GM12875 (cell line): Measurements from ENCODE around the gene SAMD7.

Experiments
- H3K4me3 ChIP-seq: one replicate; pipeline ENCODE4 v1.5.1; 2011; ENCODE audit warnings: low read depth, low read length, control low read depth
- CTCF ChIP-seq: IDR thresholded peaks from 2 replicates; pipeline ENCODE4 v1.5.1; 2011; ENCODE audit warnings: low read depth, mild to moderate bottlenecking, control low read depth, inconsistent platforms, low read length, moderate library complexity, borderline replicate concordance; ENCODE audit not compliant: insufficient read depth

The SAMD7 gene

GRCh38 chr3:169930843-169931242, 19.5 kb downstream of the SAMD7 start:
- H3K4me3 ChIP-seq = no peak overlapping the region
- no peak for TF ChIP-seq CTCF

GRCh38 chr3:169931747-169932520, 20.6 kb downstream of the SAMD7 start:
- TF ChIP-seq CTCF = no peak
- H3K4me3 ChIP-seq = peak overlapping the region; percentile 22

GRCh38 chr3:169939320-169939719, 27.9 kb downstream of the SAMD7 start:
- H3K4me3 ChIP-seq = no peak overlapping the region
- no peak for TF ChIP-seq CTCF

DNA sequence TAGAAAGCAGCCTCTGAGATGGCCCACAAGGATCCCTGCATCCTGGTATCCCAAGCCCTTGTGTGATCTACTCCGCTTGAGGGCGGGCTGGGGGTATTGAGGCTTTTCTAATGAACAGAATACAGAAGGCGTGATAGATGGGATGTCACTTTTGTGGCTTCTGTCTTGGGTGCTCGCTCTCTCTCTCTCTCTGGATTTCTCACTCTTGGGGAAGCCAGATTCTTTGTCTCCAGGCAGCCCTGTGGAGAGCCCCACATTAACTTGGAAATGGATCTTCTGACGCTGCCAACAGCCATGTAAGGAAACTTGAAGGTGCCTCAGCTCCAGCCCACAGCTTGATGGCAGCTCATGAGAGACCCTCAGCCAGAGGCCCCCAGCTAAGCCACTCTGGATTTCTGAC, 28.4 kb downstream of the SAMD7 start:
- TF ChIP-seq CTCF = no peak
- no peak overlapping the region for H3K4me3 ChIP-seq

DNA sequence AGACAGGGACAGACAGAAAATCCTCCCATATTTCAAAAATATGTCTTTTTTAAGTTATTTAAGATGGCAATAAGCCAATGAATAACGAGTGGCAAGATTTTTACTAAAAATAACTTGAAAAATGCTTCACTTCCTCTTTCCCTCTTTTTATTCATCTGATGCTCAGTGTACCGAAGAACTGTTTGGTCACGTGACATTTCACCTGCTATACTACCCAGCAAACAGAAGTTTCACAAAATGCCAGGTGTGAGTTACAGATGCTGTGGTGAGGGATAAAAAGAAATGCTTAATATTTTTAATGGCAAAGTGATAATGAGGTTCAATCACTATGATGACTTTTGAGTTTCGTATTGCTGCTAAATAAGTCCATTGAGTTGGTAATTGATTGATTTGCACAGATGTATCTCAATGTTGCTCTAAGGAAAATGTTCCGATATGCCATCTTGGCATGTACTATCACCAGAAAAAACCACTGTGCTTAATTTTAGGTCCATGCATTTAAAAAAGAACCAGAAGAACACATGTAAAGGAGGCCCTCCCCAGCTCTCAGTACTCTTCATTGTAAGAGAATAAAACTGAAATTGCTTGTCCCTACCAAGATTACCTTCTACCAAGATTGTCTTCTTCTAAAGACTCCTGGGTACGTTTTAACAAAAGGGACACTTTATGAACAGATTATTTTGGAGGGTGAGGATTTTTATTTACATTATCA, 29.3 kb downstream of the SAMD7 start:
- TF ChIP-seq CTCF = no peak
- H3K4me3 ChIP-seq = no peak overlapping the region

GRCh38 chr3:169945313-169945712, 33.9 kb downstream of the SAMD7 start:
- TF ChIP-seq CTCF = no peak
- H3K4me3 ChIP-seq = no peak overlapping the region

DNA sequence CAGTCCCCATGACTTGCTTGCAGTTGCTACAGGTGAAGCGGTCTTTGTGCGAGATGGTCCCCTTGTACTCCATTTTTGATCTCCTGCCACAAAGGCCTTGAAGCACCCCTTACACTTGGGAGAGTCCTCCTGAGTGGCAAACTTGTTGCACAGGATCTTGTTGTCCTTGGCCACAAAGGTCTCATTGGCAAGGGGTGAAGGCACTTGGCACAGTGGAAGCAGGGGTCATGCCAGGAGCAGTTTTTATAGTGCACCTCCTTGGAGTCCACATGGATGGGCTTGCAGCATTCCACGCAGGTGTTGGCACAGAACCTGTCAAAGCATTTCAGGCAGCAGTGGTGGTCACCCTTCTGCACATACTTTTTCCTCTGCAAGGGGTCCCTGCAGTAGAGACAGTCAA, 35.0 kb downstream of the SAMD7 start:
- no peak overlapping the region for H3K4me3 ChIP-seq
- no peak for TF ChIP-seq CTCF
